Stimulated activated naive B cell treated with anti-CD40 and anti-IgM and Interleukin-4, amounts not matched to agents 10 μg/mL and 1 μg/mL and 100 μg/mL, for 72 hours (primary cell): ENCODE measurements around the gene KCNMA1.

Experiments
- ATAC-seq, 2 donors: fragments of 150-1000 bp; cut with Tn5 transposase; replicated peaks; 2 replicates each; pipeline ENCODE4 v1.10.0; 2021; ENCODE audit warnings: moderate library complexity in 1 of 2
- DNase-seq: peaks from one replicate; pipeline ENCODE4 v3.0.0; 2021
- H3K27ac Mint-ChIP-seq: one replicate; pipeline ENCODE4 v1.8.0; 2022; ENCODE audit warnings: mild to moderate bottlenecking, mixed read lengths
- H3K27me3 Mint-ChIP-seq, 2 donors: one replicate each; pipeline ENCODE4 v1.8.0; 2022; ENCODE audit warnings: mixed read lengths in 2 of 2
- H3K36me3 Mint-ChIP-seq, 2 donors: one replicate each; pipeline ENCODE4 v1.8.0; 2022; ENCODE audit warnings: mixed read lengths in 2 of 2, mild to moderate bottlenecking in 1 of 2
- H3K4me1 Mint-ChIP-seq, 2 donors: one replicate each; pipeline ENCODE4 v1.8.0; 2022; ENCODE audit warnings: mixed read lengths in 2 of 2, mild to moderate bottlenecking in 1 of 2
- H3K4me3 Mint-ChIP-seq, 2 donors: one replicate each; pipeline ENCODE4 v1.8.0; 2022; ENCODE audit warnings: mild to moderate bottlenecking in 2 of 2, mixed read lengths in 2 of 2, moderate library complexity in 1 of 2
- H3K9me3 Mint-ChIP-seq, 2 donors: one replicate each; pipeline ENCODE4 v1.8.0; 2022; ENCODE audit warnings: mixed read lengths in 2 of 2, mild to moderate bottlenecking in 1 of 2

Gene KCNMA1

DNA sequence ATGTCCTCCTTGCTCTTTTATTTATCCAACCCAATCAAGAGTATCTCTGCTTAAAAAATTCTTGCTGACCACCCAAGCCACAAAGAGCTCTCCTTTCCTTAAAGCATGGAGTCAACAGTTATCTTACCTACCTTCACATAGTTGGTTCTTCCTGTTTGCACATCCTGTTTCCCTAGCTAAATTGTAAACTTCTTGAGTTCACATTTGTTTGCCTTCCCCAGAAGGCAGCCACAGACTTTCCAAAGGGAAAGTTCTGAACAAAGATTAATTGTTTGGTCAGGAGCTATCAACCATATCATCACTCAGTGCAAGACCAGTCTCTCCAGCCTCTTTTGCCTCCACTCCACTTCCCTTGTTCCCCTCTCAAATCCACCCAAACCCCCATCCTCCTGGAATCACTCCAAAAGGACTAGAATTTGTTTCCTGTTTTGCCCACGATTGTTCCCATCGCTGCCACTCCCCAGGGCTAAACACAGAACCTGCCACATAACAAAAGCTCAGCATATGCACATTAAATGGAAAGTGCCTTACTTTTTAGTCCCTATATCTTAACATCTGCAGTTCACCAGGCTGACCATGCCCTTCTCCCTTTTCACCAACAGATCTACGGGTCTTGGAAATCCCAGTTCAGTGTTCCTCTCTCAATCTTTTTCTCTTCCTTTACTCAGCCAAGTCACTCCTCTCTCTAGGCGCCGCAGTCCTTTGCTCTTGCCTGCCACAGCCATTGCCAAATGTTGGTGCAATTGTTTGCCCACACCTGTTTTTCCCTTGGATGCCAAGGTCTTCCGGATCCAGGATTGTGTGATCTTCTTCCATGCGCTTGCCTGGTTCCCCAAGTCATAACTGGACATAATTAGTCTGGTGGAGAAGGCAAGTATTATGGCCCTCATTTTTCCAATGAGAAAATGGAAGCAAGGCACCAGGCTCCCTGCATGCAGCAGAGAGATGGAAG lies 265.5 kb downstream of the KCNMA1 start:
- no peak for DNase-seq
- Mint-ChIP-seq H3K4me3 (no peak overlapping the region), H3K36me3 (no peaks in the 10 kb centered on the region), H3K4me1 (no peaks in the 10 kb centered on the region), H3K27ac (no peak overlapping the region), H3K9me3 (peaks cover 4 to 5% of the 10 kb centered on the region in 2 donors), H3K27me3 (peaks cover 5 to 13% of the 10 kb centered on the region in 2 donors)
- ATAC-seq = no peak

DNA sequence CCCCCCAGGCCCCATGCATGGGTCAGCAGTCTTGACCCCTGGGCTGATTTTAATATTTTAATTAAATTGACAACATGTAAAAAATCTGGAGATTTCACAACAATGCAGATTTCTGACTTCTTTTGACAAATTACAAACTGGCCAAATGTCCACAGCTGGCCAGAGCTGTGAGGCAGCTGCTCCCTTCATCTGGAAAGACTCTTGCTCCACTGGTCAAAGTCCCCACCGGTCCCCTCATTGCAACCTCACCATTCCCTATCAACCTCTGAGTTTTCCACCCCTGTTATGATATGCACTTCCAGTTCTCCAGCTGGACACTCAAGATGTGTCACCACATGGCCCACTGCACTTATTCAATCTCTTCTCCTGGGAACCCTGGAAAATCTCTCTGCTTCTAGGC lies 266.2 kb downstream of the KCNMA1 start:
- Mint-ChIP-seq H3K27ac (no peak overlapping the region), H3K4me3 (no peak overlapping the region), H3K27me3 (peaks cover 5 to 13% of the 10 kb centered on the region in 2 donors), H3K36me3 (no peaks in the 10 kb centered on the region), H3K4me1 (no peaks in the 10 kb centered on the region), H3K9me3 (peaks cover 4 to 5% of the 10 kb centered on the region in 2 donors)
- no peak for DNase-seq
- no peak for ATAC-seq

DNA sequence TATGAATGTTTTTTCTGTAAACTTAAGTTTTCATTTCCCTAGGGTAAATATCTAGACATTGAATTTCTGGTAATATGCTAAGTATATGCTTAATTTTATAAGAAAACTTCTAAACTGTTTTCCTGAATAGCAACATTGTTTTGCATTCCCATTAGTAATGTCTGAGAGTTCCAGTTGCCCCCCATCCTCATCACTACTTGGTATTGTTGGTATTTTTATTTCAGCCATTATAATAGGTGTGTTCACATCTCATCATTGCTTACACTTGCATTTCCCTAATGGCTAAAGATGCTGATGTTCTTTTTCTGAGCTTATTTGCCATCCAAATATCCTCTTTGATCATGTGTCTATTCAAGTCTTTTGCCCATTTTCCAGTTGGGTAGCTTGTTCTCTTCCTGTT lies 269.6 kb downstream of the KCNMA1 start:
- H3K4me1 Mint-ChIP-seq = no peaks in the 10 kb centered on the region
- no peaks in the 10 kb centered on the region for H3K36me3 Mint-ChIP-seq
- no peak overlapping the region for H3K27ac Mint-ChIP-seq
- ATAC-seq (no peak), DNase-seq (no peak)
- H3K9me3 Mint-ChIP-seq = peaks cover 4 to 5% of the 10 kb centered on the region in 2 donors
- H3K4me3 Mint-ChIP-seq = no peak overlapping the region
- H3K27me3 Mint-ChIP-seq = peaks cover 0 to 14% of the 10 kb centered on the region in 2 donors

DNA sequence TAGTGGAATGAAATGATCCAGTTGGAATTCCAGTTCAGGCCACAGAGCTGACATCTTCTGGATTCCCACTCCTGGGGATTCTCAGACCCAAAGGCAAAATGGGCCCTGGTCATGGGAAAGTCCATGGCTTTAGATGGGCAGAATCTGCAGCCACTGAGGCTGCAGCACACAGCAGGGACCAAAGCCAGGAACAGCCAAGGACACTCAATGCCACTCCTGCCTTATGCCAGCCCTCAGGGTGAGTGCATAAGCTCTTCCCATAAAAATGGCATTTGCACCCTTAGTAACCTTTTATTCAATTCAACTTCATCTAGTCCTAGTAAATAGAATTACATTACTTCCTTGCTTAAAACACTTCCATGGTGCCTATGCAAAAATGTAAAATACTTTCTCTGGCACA lies 274.4 kb downstream of the KCNMA1 start:
- Mint-ChIP-seq H3K4me3 (no peak overlapping the region), H3K27me3 (peaks cover 4 to 7% of the 10 kb centered on the region in 2 donors), H3K4me1 (no peaks in the 10 kb centered on the region), H3K27ac (no peak overlapping the region), H3K9me3 (peaks cover 0 to 3% of the 10 kb centered on the region in 2 donors), H3K36me3 (no peaks in the 10 kb centered on the region)
- no peak for DNase-seq
- ATAC-seq = no peak

DNA sequence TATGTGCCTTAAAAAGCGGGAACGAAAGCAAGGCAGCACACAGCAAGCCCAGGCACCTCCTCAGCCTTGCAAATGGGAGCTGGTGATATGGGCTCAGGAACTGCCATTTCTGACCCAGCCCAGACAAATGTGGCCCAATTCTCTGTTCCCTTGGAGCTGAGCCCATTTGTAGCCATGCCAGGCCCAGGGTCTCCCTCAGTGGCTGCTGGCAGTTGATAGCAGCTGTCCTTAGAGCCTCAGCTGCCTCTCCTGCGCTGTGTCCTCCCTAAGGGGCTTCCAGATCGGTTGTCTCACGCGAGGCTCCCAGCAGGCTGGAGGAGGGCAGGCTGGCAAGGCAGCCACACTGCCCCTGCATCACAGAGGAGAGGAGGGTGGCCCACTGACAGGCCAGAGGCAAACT lies 275.8 kb downstream of the KCNMA1 start:
- H3K9me3 Mint-ChIP-seq = no peaks in the 10 kb centered on the region
- H3K4me3 Mint-ChIP-seq = no peak overlapping the region
- DNase-seq = no peak
- no peaks in the 10 kb centered on the region for H3K36me3 Mint-ChIP-seq
- H3K27me3 Mint-ChIP-seq = peaks cover 4 to 7% of the 10 kb centered on the region in 2 donors
- no peak for ATAC-seq
- H3K27ac Mint-ChIP-seq = no peak overlapping the region
- no peaks in the 10 kb centered on the region for H3K4me1 Mint-ChIP-seq

DNA sequence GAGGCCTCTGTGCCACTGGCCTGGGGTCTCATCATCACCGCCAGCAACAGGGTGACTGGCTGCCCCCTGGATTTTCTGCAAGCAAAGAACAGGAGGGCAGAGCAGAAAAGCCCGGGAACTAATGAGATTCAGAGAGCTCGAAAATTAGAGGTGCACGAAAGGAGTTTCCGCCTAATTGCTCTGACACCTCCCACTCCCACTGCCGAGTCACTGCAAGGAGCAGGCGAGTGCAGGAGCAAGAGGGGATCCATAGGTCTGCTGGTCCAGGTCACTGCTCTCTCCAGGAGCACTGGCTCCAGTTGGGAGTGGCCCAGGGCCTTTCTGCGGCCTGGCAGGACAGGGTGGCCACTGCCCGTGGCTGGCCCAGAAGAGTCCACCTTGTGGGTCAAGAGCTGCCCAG lies 276.2 kb downstream of the KCNMA1 start:
- Mint-ChIP-seq H3K27ac (no peak overlapping the region), H3K4me1 (no peaks in the 10 kb centered on the region), H3K36me3 (no peaks in the 10 kb centered on the region), H3K27me3 (peaks cover 4 to 7% of the 10 kb centered on the region in 2 donors), H3K4me3 (no peak overlapping the region), H3K9me3 (no peaks in the 10 kb centered on the region)
- DNase-seq (no peak), ATAC-seq (no peak)

DNA sequence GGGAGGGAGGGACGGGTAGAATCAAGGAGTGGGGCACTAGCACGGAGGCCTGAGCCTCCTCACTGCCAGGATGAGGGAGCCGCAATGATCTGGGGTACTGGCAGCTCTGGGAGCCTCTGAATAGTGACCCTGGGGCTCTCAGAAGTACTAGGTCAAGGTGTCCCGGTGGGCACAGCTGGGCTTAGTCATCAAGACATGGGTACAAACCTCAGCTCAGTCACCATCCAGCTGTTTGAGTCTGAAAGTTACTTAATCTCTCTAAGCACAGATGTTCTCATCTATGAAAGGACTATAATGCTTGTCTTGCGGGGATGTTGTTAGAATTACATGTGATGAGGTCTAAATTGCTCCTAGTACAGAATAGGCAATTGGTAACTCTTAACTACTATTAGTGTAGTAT lies 276.8 kb downstream of the KCNMA1 start:
- Mint-ChIP-seq H3K4me1 (no peaks in the 10 kb centered on the region), H3K4me3 (no peak overlapping the region), H3K9me3 (no peaks in the 10 kb centered on the region), H3K27ac (no peak overlapping the region), H3K36me3 (no peaks in the 10 kb centered on the region), H3K27me3 (peaks cover 4 to 7% of the 10 kb centered on the region in 2 donors)
- ATAC-seq (no peak), DNase-seq (no peak)

DNA sequence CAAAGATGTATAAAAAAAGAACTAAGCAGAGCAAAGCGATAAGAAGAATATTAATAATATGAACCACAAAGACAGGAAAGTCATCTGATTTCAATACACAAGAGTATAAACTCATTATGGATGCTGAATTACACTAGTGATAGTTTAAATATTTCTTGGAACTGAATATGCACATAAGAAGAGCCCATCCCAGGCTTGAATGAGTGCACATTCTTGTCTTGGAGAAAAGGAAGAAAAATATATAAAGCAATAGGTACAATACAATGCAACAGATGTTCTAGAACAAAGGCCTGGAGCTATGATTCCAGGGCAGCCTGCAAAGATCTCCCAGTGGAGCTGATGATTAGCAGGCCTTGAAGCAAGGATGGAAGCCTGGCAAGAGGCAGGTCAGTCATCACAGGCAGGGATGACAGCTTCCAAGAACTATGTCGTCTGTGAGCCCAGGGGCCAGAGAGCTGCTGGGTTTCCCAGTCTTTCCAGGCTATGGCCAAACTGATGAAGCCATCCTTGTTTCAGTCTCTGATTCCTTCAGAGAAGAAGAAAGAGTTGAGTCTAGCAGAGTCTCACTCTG lies 277.6 kb downstream of the KCNMA1 start:
- no peaks in the 10 kb centered on the region for H3K4me1 Mint-ChIP-seq
- DNase-seq (no peak), ATAC-seq (no peak)
- H3K4me3 Mint-ChIP-seq = no peak overlapping the region
- no peaks in the 10 kb centered on the region for H3K36me3 Mint-ChIP-seq
- peaks cover 0 to 3% of the 10 kb centered on the region in 2 donors for H3K9me3 Mint-ChIP-seq
- no peak overlapping the region for H3K27ac Mint-ChIP-seq
- peaks cover 4 to 7% of the 10 kb centered on the region in 2 donors for H3K27me3 Mint-ChIP-seq

DNA sequence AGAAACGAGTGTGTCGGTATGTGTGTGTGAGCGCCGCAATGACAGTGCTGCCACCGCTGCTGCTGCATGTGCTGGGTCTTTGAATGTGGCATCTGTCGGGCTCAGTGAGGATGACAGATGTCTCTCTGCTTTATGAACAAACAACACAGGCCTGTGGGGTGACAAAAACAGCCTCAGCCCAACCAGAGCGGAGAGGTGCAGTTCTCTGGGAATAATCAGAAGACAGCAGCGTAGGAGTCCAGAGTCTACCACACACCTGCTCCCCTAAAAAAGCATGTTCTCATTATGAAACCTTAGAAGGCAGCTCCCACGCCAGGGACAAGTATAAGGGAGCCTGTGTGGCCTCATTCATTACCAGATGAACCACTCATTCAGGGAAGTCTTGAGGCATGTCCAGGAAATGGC lies 278.3 kb downstream of the KCNMA1 start:
- ATAC-seq (no peak), DNase-seq (no peak)
- peaks cover 0 to 3% of the 10 kb centered on the region in 2 donors for H3K9me3 Mint-ChIP-seq
- no peaks in the 10 kb centered on the region for H3K4me1 Mint-ChIP-seq
- H3K4me3 Mint-ChIP-seq = no peak overlapping the region
- peaks cover 4 to 7% of the 10 kb centered on the region in 2 donors for H3K27me3 Mint-ChIP-seq
- H3K27ac Mint-ChIP-seq = no peak overlapping the region
- H3K36me3 Mint-ChIP-seq = no peaks in the 10 kb centered on the region

DNA sequence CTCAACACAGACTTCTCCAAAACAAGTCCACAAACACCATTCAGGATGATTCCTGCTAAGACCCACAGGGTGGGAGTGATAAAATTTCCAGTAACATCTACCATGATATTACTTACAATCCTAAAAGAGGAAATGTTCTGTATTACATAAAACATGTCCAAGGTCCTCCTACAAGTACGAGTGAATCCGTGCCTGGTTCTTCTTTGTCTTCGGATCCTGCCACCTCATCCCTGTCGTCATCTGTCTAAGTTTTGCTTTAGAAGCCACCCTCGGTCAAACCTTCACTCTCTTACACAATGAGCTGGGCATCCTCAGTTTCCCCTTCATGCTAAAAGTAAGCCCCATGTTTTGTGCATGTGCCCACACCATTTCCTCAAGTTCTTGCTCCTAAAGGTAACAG lies 279.0 kb downstream of the KCNMA1 start:
- H3K27ac Mint-ChIP-seq = no peak overlapping the region
- DNase-seq (no peak), ATAC-seq (no peak)
- H3K27me3 Mint-ChIP-seq = peaks cover 4% of the 10 kb centered on the region in 2 donors
- H3K4me1 Mint-ChIP-seq = no peaks in the 10 kb centered on the region
- no peaks in the 10 kb centered on the region for H3K36me3 Mint-ChIP-seq
- H3K4me3 Mint-ChIP-seq = no peak overlapping the region
- peaks cover 0 to 3% of the 10 kb centered on the region in 2 donors for H3K9me3 Mint-ChIP-seq

DNA sequence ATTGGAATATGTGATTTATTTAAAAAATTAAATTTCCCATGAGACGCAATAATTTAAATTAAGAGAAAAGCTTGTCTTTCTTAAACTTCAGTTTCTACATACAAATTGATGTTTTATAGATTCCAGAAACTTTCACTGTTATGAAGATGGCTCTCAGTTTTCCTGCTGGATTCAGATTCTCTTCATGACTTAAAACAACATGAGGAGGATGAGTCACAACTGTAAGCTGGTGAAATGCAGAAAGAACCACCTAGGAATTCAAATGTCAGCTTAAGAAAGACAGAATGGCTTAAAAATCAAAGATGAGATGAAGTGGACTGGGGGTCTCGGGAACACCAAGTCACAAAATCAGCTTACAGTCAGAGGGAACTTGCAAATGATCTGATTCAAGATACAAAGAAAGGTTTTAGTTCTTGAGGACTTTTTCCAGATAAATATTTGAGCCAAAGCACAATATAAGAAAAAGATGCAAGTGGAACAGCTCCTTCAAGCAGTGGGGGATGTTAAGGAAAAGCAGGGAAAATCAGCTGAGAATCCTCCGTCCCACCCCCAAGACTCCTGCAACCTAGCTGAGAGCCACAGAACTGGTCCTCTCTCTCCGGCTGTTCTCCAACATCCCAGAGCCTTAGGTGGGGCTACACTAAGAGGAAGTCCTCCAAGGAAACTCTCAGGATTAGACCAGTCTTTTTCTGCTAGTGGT lies 279.8 kb downstream of the KCNMA1 start:
- Mint-ChIP-seq H3K27ac (no peak overlapping the region), H3K27me3 (peaks cover 0 to 4% of the 10 kb centered on the region in 2 donors), H3K9me3 (peaks cover 0 to 3% of the 10 kb centered on the region in 2 donors), H3K36me3 (no peaks in the 10 kb centered on the region), H3K4me3 (no peak overlapping the region), H3K4me1 (no peaks in the 10 kb centered on the region)
- ATAC-seq (no peak), DNase-seq (no peak)

DNA sequence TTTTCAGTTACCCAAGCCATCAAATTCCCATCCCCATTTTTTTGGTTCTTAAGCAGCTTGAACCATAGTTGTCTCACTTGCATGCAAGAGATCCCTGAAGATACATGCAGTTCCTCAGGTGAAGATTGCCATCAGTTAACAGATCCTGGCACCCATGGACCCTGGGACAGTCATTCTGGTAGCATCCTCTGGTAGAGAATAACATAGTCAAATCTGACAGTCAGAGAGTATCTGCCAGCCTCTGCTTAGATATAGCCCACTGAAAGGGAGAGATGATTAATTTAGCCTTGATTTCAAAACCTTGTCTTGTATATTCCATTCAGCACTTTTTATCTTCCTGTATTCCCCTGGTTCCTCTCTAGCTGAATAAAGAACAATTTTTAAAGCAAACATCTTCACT lies 280.4 kb downstream of the KCNMA1 start:
- Mint-ChIP-seq H3K27ac (no peak overlapping the region), H3K4me1 (no peaks in the 10 kb centered on the region), H3K4me3 (no peak overlapping the region), H3K9me3 (peaks cover 0 to 3% of the 10 kb centered on the region in 2 donors), H3K36me3 (no peaks in the 10 kb centered on the region), H3K27me3 (peaks cover 0 to 4% of the 10 kb centered on the region in 2 donors)
- DNase-seq (no peak), ATAC-seq (no peak)

DNA sequence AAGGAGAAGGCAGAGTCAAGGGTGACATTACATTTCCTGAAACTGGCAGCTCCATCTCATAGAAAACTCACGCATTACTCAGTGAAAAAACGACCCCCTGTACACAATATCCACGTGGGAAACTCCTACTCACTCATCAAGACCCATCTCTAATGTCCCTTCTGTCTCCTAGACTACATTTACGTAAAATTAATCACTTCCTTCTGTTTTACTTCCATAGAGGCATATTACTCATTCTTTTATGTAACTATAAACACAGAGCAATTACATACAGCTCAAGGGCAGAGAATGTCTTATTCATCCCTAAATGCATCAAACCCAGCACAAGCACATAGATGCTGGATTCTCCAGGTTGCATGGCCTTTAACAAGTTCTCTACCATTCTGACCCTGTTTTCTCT lies 281.8 kb downstream of the KCNMA1 start:
- H3K4me3 Mint-ChIP-seq = no peak overlapping the region
- H3K9me3 Mint-ChIP-seq = peaks cover 0 to 3% of the 10 kb centered on the region in 2 donors
- no peaks in the 10 kb centered on the region for H3K4me1 Mint-ChIP-seq
- ATAC-seq (no peak), DNase-seq (no peak)
- H3K36me3 Mint-ChIP-seq = no peaks in the 10 kb centered on the region
- H3K27me3 Mint-ChIP-seq = peaks cover 4 to 5% of the 10 kb centered on the region in 2 donors
- H3K27ac Mint-ChIP-seq = no peak overlapping the region

DNA sequence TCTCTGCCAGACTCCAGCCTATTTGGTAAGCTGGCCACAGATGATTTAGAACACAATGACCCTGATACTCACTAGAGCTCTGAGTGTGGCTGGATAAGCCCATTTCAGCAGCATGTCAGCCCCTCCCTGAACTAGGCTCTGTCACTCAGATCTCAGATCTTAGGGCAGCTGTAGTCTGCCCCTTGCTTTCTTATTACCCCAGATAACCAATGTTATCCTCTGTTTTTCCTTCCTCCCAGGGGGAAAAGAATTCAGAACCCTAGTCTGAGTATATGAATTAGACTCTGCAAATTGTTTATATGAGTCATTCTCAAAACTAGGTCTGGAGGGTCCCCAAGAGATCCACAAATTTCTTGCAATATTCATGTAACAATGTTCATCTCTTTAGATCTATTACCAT lies 286.2 kb downstream of the KCNMA1 start:
- no peak for ATAC-seq
- Mint-ChIP-seq H3K9me3 (peaks cover 0 to 3% of the 10 kb centered on the region in 2 donors), H3K4me3 (no peak overlapping the region), H3K4me1 (no peaks in the 10 kb centered on the region), H3K36me3 (no peaks in the 10 kb centered on the region), H3K27me3 (peaks cover 0 to 5% of the 10 kb centered on the region in 2 donors), H3K27ac (no peak overlapping the region)
- DNase-seq = no peak
